ENCODE results near the gene CDH16.
"Not testable (repeated sequence)": the region's sequence is repeated elsewhere in the genome, so short reads cannot be mapped to it uniquely, and the experiment has no call there.

CDH16 gene, protein sequence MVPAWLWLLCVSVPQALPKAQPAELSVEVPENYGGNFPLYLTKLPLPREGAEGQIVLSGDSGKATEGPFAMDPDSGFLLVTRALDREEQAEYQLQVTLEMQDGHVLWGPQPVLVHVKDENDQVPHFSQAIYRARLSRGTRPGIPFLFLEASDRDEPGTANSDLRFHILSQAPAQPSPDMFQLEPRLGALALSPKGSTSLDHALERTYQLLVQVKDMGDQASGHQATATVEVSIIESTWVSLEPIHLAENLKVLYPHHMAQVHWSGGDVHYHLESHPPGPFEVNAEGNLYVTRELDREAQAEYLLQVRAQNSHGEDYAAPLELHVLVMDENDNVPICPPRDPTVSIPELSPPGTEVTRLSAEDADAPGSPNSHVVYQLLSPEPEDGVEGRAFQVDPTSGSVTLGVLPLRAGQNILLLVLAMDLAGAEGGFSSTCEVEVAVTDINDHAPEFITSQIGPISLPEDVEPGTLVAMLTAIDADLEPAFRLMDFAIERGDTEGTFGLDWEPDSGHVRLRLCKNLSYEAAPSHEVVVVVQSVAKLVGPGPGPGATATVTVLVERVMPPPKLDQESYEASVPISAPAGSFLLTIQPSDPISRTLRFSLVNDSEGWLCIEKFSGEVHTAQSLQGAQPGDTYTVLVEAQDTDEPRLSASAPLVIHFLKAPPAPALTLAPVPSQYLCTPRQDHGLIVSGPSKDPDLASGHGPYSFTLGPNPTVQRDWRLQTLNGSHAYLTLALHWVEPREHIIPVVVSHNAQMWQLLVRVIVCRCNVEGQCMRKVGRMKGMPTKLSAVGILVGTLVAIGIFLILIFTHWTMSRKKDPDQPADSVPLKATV

DNA sequence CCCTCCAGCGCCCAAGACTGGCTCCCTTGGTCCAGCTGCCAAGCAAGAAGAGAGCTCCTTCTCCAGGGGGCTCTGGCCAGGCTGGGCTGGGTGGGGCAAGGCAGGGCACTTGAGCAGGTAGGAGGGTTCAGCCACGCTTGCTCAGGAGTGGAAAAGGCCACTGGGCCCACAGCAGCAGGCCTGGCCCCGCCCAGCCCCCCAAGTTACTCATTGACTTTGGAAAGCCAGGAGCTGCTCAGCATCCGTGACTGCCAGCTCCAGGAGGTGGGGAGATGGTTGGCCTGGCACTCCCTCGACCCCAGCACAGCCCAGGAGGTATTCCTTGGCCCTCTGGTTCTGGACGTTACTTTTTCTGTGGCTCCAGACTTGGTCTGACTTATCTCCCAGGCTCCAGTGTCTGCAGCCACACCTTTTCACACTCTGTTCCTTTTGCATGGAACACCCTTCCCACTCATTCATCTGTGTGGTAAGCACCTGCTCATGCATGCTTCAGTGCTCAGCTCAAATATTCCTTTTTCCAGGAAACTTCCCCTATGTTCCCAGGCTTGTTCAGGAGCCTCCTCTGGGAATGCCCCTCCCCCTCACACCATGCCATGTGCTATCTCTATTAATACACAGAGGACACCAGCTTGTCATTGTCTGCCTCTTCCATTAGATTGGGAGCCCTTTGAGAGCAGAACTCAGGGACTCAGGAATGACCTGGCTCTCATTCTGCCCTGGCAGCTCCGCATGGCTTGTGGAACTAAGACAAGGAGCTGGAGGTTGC, at the start of gene CDH16:
Gene CDH16 (minus strand): TSS at position 83 of the 766 bp plus-strand sequence. CDS start 820 bp downstream, outside the sequence.
- DNase-seq: no peak

DNA sequence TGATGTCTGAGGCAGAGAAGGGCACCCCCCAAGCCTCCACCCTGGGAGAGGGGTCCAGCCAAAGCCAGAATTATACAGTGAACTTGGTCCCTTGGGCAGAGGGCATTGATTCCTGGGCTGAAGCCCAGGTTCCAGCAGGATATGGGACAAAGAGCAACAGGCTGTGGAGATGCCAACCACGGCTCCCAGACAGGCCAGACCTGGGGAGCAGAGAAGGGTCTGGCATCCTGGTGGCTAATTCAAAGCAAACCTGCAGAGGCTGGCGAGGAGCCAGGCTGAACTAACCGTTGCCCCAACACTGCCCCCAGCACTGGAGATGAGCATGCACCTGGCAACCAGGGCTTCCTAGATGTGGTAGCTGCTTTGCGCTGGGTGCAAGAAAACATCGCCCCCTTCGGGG, 45.4 kb upstream of the CDH16 start:
- no peak for DNase-seq

DNA sequence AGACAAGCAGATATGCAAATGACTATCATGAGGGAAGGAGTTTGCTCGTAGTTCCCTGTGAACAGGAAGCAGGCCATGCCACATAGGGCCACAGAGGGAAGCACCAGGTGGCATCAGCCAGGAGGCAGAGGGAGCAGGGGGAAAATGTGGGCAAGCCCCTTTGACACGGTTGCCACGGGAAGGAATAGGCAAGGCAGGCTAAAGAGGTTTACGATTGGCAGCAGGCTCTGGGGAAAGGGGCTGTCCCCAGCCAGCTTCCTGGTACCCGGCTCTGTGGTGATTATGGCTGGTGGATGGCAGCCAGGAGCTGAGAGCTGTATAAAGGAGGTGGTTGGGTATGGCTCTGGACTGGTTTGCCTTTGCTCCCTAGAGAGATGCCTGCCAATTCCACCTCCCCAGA, 43.2 kb upstream of the CDH16 start:
- no peak for DNase-seq

DNA sequence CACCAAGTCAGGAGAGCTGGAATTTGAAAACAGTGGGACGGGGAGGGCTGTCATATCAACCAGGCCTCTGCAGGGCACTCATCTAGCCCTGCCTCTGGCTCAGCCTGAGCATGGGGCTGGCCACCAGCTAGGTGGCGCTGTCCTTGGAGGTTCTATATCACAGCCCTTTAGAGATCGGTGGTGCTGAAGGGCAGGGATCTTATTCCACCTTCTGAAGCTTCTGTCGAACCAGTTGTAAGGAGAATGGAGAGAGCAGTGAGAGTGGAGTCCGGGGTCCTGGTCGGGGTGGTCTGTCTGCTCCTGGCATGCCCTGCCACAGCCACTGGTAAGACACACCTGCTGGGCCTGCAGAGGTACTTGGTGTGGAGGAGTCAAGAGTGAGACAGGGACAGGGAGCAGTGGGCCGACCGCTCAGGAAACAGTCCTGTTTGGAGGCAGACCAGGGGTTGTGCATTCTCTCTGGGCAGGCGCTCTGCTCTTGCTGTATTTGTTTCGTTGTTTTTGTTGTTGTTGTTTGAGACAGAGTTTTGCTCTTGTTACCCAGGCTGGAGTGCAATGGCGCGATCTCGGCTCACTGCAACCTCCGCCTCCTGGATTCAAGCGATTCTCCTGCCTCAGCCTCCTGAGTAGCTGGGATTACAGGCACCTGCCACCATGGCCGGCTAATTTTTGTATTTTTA, 42.5 kb upstream of the CDH16 start, which contains the start of gene CES3:
Gene CES3 (plus strand): TSS at position 202 of the 680 bp plus-strand sequence. CDS start 42 bp downstream, at position 244.
- DNase-seq: peak; percentile 24

DNA sequence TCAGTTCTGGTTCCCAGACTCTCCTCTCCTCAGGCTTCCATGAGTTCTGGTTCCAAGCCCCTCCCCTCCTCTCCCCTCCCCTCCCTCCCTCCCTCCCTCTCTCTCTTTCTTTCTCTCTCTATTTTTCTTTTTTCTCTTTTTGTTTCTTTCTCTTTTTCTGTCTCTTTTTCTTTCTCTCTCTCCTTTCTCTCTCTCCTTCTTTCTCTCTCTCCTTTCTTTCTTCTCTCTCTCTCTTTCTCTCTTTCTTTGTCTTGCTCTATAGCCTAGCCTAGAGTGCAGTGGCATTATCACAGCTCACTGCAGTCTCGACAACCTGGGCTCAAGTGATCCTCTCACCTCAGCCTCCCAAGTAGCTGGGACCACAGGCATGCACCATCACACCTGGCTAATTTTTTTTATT, 41.6 kb upstream of the CDH16 start:
- DNase-seq: no peak

DNA sequence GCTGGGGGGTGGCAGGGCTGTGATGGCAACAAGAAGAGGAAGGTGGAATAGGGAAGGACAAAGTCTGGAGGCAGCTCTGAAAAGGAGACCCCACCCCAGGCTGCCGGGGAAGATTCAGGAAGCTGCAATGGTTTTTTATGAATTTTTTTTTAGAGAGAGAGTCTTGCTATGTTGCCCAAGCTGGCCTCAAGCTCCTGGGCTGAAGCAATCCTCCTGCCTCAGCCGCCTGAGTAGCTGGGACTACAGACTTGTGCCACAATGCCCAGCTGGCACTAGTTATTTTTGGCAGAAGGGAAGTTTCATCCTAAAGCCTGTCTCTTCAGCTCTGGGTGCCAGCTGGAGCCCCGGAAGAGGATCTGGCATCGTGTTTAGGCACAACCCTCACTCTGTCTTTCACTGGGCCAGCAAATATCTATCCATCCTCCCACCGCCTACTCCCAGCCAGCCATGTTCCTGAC, 41.0 kb upstream of the CDH16 start:
- no peak for DNase-seq

DNA sequence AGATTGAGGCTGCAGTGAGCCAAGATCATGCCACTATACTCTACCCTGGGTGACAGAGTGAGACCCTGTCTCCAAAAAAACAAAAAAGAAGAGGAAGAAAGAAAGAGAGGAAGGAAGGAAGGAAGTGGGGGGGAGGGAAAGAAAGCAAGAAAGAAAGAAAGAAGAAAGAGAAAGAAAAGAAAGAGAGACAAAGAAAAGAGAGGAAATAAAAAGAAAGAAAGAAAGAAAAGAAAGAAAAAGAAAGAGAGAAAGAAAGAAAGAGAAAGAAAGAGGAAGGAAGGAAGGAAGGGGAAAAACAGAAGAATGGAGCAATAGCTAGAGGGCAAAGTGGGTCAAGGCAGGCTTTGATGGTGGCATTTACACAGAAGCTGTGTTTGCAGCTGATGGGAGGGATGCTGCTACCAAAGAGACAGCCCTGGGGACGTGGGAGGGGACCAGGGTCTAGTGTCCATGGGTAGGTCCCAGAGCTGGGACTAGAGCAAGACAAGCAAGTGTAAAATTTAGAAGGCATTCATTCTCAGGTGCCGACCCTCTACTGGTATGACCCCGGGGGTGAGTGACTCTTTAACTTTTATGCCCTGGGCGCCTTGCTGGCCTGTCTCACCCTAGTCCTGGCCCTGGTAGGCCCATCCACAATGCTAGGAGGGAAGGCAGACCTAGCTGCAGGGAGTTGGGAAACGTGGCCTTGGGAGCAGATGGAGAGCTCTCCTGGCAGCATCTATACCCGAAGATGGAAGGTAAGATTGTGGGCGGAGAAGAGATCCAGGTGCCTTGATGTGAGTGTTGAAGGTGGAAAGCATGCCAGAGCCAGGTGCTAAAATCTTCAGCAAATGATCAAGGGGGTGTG, 40.4 kb upstream of the CDH16 start:
- DNase-seq: no peak

DNA sequence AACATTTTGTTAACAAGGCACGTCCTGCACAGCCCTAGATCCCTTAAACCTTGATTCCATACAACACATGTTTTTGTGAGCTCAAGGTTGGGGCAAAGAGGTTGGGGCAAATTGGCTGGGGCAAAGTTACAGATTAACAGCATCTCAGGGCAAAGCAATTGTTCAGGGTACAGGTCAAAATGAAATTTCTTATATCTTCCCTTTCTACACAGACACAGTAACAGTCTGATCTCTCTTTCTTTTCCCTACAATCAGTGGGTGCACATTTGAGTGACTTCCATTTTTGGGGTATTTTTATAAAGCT, 37.4 kb upstream of the CDH16 start:
- not testable (repeated sequence) for DNase-seq

DNA sequence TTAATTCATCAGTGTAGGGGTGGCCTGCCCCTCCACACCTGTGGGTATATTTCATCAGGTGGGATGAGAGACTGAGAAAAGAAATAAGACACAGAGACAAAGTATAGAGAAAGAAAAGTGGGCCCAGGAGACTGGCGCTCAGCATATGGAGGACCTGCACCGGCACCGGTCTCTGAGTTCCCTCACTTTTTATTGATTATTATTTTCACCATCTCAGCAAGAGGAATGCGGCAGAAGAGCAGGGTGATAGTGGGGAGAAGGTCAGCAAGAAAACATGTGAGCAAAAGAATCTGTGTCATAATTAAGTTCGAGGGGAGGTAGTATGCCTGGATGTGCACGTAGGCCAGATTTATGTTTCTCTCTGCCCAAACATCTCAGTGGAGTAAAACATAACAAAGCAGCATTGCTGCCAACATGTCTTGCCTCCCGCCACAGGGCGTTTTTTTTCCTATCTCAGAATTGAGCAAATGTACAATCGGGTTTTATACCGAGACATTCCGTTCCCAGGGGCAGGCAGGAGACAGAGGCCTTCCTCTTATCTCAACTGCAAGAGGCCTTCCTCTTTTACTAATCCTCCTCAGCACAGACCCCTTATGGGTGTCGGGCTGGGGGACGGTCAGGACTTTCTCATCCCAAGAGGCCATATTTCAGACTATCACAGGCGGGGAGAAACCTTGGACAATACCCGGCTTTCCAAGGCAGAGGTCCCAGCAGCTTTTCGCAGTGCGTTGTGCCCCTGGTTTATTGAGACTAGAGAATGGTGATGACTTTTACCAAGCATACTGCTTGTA, 36.9 kb upstream of the CDH16 start:
- not testable (repeated sequence) for DNase-seq

DNA sequence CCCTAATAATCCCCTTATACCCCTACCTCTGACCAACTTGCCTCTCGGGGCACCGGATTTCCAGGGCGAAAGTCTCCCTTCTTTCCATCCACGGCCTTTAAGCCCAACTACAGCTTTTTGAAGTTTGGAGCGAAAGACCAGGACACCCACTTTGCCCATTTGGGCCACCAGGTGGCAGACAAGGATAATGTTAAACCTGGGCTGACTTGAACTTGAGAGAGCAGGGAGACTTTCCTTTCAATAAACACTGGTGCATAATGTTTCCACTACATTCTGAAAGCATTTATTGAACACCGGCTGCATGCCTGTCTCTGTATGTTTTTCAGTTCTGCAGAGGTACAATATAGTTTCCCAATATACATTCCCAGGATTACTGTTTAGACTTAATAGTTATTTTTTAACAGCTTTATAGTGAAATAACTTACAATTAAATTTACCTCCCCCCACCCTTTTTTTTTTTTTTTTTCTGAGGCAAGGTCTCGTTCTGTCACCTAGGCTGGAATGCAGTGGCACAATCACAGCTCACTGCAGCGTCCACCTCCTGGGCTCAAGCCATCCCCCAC, 35.5 kb upstream of the CDH16 start:
- DNase-seq: peak; percentile 43

DNA sequence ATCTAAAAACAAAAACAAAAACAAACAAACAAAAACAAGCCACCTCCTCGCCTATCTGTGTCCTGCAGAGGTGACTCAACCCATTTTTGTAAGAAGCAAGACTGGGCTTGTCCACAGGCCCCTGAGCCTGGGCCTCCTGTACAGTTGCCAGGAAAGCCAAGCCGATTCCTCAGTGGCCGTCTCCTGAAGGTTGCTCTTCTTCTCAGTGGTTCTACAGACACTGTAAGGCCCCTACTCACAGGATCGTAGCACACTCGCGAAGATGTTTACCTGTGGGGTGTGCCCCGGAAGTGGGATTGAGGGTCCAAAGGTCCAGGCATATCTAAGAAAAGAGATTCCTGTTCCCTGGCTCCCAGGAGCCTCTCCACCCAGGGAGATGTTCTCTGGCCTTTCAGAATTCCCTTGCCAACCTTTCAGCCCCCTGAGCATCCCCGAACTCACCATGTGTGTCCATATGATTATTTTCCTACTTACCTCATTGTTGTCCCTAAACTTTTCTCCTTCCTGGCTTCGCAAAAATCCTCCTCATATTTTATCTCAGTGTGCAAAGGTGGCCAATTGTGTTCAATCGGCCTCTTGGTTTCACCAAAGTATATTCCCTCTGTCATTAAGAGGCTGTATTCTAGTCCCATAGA, 34.9 kb upstream of the CDH16 start:
- no peak for DNase-seq

DNA sequence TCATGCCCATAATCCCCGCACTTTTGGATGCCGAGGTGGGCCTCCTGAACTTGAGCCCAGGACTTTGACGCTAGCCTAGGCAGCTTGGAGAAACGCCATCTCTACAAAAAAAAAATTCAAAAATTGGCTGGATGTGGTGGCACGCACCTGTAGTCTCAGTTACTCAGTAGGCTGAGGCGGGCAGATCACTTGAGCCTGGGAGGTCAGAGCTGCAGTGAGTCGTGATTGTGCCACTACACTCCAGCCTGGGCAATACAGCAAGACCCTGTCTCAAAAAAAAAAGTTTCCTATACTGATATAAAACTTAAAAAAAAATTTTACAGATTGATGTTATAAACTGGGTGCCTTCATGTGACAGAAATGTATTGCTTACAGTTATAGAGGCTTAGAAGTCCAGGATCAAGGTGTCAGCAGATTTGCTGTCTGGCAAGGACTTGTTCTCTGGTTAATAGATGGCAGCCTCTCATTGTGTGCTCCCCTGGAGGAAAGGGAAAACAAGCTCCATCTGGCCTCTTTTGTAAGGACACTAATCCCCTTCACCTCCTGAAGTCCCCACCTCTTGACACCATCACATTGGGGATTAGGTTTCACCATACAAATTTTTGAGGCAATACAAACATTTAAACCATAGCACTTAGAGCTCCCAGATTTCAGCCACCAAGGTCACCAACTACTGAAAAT, 33.9 kb upstream of the CDH16 start:
- no peak for DNase-seq

DNA sequence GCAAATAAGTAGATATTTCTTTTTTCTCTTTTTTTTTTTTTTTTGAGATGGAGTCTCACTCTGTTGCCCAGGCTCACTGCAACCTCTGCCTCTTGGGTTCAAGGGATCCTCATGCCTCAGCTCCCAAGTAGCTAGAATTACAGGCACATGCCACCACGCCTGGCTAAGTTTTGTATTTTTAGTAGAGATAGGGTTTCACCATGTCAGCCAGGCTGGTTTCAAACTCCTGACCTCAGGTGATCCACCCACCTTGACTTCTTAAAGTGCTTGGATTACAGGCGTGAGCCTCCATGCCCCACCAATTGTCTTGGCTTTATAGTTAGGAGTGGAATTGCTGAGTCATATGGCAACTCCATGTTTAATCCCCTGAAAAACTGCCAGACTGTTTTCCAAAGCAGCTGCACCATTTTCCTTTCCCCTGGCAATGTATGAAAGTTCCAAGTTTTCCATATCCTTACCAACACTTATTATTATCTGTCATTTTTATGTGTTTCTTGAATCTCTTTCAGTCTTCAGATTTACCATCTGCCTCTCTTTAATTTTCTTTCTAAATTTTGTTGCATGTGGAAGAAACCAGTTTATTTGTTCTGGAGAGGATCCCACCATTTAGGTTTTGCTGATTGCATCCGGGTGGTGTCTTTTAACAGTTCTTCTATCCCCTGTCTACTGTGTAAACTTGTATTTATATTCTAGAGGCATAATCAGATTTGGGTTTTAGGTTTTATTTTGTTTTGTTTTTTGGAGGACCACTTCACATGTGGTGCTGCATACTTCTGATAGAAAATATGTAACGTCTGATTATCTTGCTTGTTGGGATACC, 32.5 kb upstream of the CDH16 start:
- DNase-seq: no peak

DNA sequence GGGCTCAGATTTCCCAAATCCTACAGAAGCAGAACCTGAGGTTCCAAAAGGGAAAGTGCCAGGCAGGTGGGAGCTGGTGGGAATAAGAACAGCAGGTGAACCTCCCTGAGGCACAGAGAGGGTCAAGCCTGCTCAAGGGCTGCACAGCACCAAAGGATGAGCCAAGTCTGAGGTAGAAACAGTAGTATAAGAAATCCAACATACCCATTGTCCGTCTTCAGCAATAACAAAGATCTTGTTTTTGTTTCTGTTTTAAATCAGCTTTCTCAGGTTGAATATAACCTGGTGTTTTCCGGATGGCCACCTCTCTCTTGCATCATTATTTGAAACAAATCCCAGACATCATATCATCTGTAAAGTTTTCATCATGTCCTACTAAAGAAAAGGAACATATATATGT, 31.8 kb upstream of the CDH16 start:
- DNase-seq: no peak

DNA sequence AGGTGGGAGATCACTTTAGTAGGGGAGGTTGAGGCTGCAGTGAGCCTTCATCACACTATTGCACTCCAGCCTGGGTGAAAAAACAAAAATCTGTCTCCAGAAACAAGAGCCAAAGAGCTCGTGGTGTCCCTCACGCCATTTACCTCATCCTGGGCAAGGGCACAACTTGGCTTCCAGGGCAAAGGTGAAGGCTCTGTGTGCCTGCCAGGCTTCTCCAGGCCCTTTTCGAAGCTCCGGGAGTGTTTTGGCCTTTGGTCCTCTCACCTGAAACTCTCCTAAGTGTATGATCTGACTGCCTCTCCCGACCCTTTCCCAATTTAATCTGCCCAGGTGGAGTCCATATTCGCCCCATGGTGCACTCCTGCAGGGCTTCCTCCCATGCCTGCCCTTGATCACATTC, 30.8 kb upstream of the CDH16 start:
- DNase-seq: no peak

DNA sequence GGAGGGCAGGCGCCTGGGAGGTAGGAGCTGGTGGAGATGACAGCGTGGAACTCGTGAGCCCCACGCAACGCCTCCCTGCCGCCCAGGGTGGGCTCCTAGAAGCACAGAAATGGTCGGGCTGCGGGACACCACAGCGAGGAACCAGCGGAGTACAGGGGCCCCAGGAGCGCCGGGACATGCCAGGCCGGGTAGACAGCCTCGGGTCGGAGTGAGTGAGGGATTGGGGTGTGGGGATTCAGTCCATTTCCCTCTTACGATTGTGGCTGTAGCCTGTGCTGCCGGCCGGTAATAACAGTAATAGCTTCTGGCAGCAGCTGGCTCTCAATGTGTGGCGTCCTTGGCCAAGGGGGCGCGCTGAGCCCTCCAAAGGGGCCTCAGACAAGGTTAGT, 30.1 kb upstream of the CDH16 start:
- DNase-seq: no peak

DNA sequence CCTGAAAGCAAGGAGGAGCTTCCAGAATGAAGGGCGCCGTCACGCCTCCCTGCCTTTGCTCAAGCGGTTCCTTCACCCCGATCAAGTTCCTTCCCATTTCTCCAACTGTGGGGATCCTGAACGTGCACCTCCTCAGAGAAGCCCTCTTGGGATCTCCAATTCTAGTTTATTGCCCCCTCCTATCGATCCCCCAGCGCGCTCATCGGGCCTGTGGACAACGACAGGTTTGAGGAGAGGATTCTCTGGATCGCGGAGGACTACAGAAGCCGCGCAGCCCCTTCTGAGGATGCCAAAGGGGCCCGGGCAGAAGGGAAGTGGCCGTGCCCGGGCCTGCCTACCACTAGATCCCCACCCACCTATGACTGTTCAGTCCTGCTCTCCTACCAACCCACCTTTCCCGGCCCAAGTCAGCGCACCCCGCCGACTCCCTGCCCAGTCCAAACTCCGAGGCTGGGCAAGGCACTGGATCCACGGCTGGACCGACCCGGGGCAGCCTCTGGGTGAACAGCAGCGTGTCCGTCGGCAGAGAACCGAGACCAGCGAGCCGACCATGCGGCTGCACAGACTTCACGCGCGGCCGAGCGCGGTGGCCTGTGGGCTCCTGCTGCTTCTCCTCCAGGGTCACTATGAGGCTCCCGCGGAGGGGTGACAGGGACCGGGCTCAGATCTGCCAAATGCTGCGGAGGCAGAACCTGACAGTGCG, 29.6 kb upstream of the CDH16 start:
- DNase-seq: no peak

All from NCI-H748 treated with DMSO at 0.1 percent for 48 hours (cell line).